ENCODE data around the gene MCEE.

GRCh38 chr2:71101656-71102055 lies 28.4 kb downstream of the MCEE start:
- TF ChIP-seq CTCF (IDR thresholded peaks at IDR 0.05; ENCODE audit: poor library complexity, severe bottlenecking) (no peak), MXI1 (conservative IDR thresholded peaks at IDR 0.05; ENCODE audit: poor library complexity, severe bottlenecking) (no peak), POLR2AphosphoS5 (IDR thresholded peaks at IDR 0.05) (no peak), TAF1 (IDR thresholded peaks at IDR 0.05; ENCODE audit: low read depth) (no peak)

All from neural cell (in vitro differentiated cells).